HPDE6-E6E7 (cell line): ENCODE measurements around the gene CAPRIN1.
A peak's percentile ranks its signal among the peaks of the same experiment; 100 is the strongest.
"Not testable (repeated sequence)": the region's sequence is repeated elsewhere in the genome, so short reads cannot be mapped to it uniquely, and the experiment has no call there.

ENCODE experiments used
- DNase-seq: peaks from one replicate; pipeline ENCODE4 v3.0.0; 2011; ENCODE audit warnings: missing footprints; ENCODE audit errors: extremely low spot score

Gene CAPRIN1

DNA sequence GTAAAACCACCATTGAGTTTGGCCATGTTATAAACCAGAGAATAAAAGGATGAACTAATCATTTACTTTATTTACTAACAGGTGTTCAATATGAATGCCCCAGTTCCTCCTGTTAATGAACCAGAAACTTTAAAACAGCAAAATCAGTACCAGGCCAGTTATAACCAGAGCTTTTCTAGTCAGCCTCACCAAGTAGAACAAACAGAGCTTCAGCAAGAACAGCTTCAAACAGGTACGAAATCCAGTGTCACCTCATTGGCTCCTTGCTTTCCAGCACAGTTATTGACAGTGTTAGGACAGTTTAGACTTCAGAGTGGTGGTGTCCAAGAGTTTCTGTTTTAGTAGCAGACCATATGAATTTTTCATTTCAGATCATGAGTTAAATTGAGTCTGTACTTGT lies 40.3 kb downstream of the CAPRIN1 start:
- no peak for DNase-seq

DNA sequence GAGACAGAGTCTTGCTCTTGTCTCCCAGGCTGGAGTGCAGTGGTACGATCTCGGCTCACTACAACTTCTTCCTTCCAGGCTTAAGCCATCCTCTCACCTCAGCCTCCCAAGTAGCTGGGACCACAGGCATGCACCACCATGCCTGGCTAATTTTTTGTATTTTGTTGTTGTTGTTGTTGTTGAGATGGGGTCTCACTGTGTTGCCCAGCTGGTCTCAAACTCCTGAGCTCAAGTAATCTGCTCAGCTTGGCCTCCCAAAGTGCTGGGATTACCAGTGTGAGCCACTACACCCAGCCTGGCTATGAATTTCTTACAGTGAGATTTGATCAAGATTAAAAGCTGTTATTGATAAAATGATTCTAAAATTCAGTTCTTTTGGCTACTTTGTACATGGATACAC lies 43.4 kb downstream of the CAPRIN1 start:
- DNase-seq = not testable (repeated sequence)

DNA sequence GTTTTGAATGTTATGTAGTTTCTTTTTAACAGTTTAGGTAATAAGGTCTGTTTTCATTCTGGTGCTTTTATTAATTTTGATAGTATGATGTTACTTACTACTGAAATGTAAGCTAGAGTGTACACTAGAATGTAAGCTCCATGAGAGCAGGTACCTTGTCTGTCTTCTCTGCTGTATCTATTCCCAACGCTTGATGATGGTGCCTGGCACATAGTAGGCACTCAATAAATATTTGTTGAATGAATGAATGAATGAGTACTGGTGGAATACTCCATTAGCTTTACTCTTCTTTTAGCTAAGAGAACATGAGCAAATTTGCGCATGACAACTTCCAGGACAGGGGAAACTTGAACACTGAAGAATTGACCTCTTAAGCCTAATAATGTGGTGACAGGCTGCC lies 47.3 kb downstream of the CAPRIN1 start:
- DNase-seq = no peak

DNA sequence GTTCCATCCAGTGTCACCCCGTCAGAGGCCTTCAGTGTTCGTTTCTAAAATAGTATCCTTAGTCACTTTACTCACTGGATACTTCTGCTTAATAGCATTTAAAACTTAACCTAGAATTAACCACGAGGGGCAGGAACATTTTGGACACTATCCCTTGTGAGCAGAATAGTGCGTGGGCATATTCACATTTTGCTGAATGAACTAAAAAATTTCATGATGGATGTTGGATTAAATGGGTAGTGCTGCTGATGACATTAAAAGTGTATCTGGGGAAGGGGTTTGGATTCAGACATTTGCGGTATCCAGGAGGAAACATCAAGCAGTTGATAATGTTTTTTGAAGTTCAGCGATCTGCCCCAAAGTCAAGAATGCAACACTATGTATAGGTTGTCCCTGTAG lies 53.1 kb downstream of the CAPRIN1 start:
- DNase-seq = no peak

- peak; percentile 96 for DNase-seq
Observed at GRCh38 chr11:34105079-34105956, 53.8 kb downstream of the CAPRIN1 start, which contains the start of gene NAT10. Gene NAT10, plus strand, starts transcription at chr11:34105629. Its CDS starts 2,597 bp downstream, at chr11:34108226.

- DNase-seq = no peak
Observed at GRCh38 chr11:34105957-34106504, 54.5 kb downstream of the CAPRIN1 start.

DNA sequence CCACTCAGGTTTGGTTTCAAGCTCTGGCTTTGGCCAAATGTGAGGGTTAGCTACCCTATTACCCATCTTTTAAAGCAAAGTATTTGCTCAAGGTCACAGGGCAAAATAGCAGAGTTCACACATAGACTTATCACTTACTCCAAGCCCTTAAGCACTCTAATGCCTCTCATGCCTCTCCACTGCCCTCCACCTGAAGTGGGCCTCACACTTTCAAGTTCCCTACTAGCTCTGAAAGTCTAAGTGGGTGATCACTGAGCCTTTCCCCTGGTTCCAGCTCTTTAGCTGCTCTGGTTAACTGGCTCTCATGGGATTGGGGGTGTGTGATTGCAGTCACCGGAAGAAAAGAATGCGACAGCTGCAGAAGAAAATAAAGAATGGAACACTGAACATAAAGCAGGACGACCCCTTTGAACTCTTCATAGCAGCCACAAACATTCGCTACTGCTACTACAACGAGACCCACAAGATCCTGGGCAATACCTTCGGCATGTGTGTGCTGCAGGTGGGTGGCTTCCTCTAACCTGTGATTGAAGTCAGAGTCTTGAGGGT lies 60.3 kb downstream of the CAPRIN1 start:
- no peak for DNase-seq

DNA sequence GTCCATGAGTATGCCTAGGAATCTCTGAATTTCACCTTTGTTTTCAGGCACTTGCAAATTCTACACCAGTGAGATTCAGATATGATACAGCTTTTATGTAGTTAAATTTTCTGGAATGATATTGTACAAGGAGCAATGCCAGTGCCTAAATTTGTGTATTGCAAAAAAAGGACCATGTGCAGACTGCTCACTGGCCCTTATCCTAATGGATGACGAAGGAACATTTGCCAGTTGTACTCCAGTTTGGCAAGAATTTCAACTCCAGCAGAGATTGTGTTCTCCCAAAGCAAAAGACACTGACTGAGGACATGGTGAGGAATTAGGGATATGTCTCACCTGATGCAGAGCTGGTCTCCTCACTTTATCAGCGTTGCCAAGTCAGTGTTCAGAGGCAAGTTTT lies 62.5 kb downstream of the CAPRIN1 start:
- DNase-seq = no peak

GRCh38 chr11:34114471-34114870 lies 62.9 kb downstream of the CAPRIN1 start:
- no peak for DNase-seq

DNA sequence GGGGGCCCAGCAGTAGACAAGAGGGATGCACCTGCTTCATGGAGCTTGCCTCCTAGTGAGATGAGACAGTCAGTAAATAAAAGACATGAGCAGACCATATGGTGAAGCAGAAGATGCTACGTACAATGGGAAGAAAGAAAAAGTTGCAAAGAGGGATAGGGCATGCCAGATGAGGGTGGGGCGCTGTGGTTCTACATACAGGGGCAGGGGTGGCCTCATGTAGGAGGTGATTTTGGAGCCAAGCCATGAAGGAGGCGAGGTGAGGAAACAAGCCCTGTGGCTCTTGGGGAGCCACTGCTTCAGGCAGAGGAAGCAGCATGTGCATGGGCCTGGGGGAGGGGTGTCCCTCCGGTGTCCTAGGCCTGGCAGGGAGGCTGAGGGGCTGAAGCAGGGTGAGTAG lies 69.1 kb downstream of the CAPRIN1 start:
- no peak for DNase-seq

GRCh38 chr11:34124885-34125668 lies 73.5 kb downstream of the CAPRIN1 start:
- no peak for DNase-seq

DNA sequence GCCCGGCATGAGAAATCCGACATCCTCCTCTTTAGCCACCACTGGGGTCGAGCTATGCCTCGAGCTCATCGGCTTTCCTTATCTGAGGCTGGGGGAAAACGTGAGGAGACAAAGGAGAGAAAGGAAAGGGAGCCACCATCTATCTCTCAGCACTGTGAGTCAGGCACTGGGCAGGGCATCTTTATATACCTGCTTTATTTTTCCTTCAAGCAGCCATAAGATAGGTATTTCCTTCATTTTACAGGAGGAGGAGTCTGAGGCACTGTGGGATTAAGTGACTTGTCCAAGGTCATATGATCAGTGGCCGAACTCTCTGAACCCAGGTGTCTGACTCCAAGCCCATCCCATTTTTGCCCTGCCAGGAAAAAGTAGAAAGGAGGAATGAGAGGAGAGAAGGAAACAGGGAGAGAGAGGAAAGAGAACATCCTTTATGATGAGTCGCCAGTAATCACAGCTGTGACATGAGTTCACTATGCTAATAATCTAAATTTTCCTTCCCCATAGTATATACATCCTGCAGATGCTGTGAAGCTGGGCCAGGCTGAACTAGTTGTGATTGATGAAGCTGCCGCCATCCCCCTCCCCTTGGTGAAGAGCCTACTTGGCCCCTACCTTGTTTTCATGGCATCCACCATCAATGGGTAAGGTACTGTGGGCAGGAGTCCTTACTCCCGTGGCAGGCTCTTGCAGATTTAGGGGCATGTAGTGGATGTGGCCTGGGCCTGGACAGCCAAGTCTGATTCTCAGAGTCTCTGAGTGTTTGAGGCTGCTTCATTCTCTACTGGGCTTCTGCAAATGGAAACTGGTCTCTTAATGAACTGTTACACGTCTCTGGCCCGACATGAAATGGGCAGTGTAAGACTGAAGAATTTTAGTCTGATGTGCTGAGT lies 75.7 kb downstream of the CAPRIN1 start:
- no peak for DNase-seq

- DNase-seq = no peak
Observed at GRCh38 chr11:34128824-34129223, 77.3 kb downstream of the CAPRIN1 start.

GRCh38 chr11:34132261-34132965 lies 80.9 kb downstream of the CAPRIN1 start:
- no peak for DNase-seq

GRCh38 chr11:34134765-34135164 lies 83.2 kb downstream of the CAPRIN1 start:
- DNase-seq = no peak

- no peak for DNase-seq
Observed at GRCh38 chr11:34135439-34135838, 83.9 kb downstream of the CAPRIN1 start.

- DNase-seq = no peak
Observed at GRCh38 chr11:34136420-34136819, 84.9 kb downstream of the CAPRIN1 start.

GRCh38 chr11:34139346-34139745 lies 87.8 kb downstream of the CAPRIN1 start:
- DNase-seq = no peak

- DNase-seq = no peak
Observed at GRCh38 chr11:34140149-34140548, 88.6 kb downstream of the CAPRIN1 start.

- no peak for DNase-seq
Observed at GRCh38 chr11:34143048-34143447, 91.5 kb downstream of the CAPRIN1 start.

DNA sequence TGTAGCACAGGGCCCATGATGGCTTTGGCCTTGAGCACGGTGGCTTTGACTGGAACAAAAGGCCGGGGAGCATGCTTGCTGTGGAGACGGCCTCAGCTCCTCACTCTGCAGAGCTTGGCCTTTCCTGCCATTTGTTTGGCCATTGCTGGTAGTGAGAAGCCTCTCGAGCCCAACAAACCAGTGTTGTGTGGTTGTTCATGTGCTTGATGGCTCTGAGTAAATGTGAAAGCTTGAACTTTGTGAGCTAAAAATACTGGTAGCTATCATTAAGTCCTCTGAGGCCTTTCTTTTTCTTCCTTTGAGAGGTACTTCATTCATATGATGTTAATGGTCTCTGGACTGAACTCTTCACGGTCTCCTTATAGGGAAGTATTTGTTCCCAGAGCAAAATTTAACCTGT lies 93.5 kb downstream of the CAPRIN1 start:
- DNase-seq = no peak
